Anterior cingulate cortex (tissue), 58 donors: ENCODE measurements around the gene HAUS1.
A peak's percentile ranks its signal among the peaks of the same experiment; 100 is the strongest.

Experiments
- DNase-seq, 58 donors: peaks; one replicate each; lab custom pipeline; 2025; lab: John Stamatoyannopoulos, UW

The HAUS1 gene

GRCh38 chr18:46104128-46104911 lies at the start of gene HAUS1:
Gene HAUS1 (plus strand): TSS chr18:46104385. CDS start chr18:46104412, 27 bp downstream.
- peak; percentile 49 to 96 (median 88) for DNase-seq

- DNase-seq, result no peak
These were observed 49.0 kb upstream of the HAUS1 start for GRCh38 chr18:46054956-46055837.

GRCh38 chr18:46055838-46056230 lies 48.4 kb upstream of the HAUS1 start:
- DNase-seq, result no peak

- DNase-seq, result no peak
These were observed 43.8 kb upstream of the HAUS1 start for GRCh38 chr18:46060359-46060841.

- DNase-seq, result no peak
These were observed 42.8 kb upstream of the HAUS1 start for GRCh38 chr18:46061387-46061786.

- DNase-seq, result no peak
These were observed 42.4 kb upstream of the HAUS1 start for GRCh38 chr18:46061796-46062195.

GRCh38 chr18:46062781-46063180 lies 41.4 kb upstream of the HAUS1 start:
- no peak for DNase-seq

GRCh38 chr18:46067438-46068007 lies 36.7 kb upstream of the HAUS1 start:
- DNase-seq, result no peak

- DNase-seq, result no peak
These were observed 35.4 kb upstream of the HAUS1 start for GRCh38 chr18:46068763-46069162.

GRCh38 chr18:46069524-46069923 lies 34.7 kb upstream of the HAUS1 start:
- no peak for DNase-seq

GRCh38 chr18:46070232-46070631 lies 34.0 kb upstream of the HAUS1 start:
- DNase-seq, result no peak

- DNase-seq, result no peak
These were observed 33.2 kb upstream of the HAUS1 start for GRCh38 chr18:46070815-46071652.

GRCh38 chr18:46071653-46072375 lies 32.4 kb upstream of the HAUS1 start, which contains the start of gene PSTPIP2:
Gene PSTPIP2 (minus strand): TSS chr18:46072260. CDS start chr18:46072188, 72 bp downstream.
- DNase-seq, result peak in 20 of 58 donors; percentile 5 to 57 (median 18)

- DNase-seq, result no peak
These were observed 31.8 kb upstream of the HAUS1 start for GRCh38 chr18:46072376-46072867.

GRCh38 chr18:46072959-46073358 lies 31.2 kb upstream of the HAUS1 start:
- DNase-seq, result no peak

- DNase-seq, result peak in 13 of 58 donors; percentile 4 to 62 (median 13)
These were observed 30.5 kb upstream of the HAUS1 start for GRCh38 chr18:46073474-46074331.

GRCh38 chr18:46079336-46079735 lies 24.8 kb upstream of the HAUS1 start:
- no peak for DNase-seq

GRCh38 chr18:46080156-46080555 lies 24.0 kb upstream of the HAUS1 start:
- DNase-seq, result no peak
